ENCODE measurements around the gene NDUFB7. TPM values are rescaled to one million over a fixed set of nuclear protein-coding genes. Genes with fewer than 3 reads are reported as not detected.
A peak's percentile ranks its signal among the peaks of the same experiment; 100 is the strongest.

NDUFB7 gene
- polyA plus RNA-seq, 1 of the 3 experiments (the other 2 are of a cell fraction): 465 TPM

- H2AFZ ChIP-seq (ENCODE audit: low read depth): no peak overlapping the region
- ChIA-PET CTCF (interaction anchor here (0.7 to 2.4 kb wide), 3 partner anchors 21 to 310 kb away, joined by 3 to 7 read pairs (median 3); no protein-coding TSS in a partner anchor), POLR2A (no interaction called here)
- peak; percentile 15 for DNase-seq
- H3K4me2 ChIP-seq: no peak overlapping the region
- peaks cover 5% of the 10 kb centered on the region; the same call in 1 of the 2 replicates for H3K27me3 ChIP-seq (ENCODE audit: insufficient read depth)
- H3K9me3 ChIP-seq: no peaks in the 10 kb centered on the region
- H3K36me3 ChIP-seq (replicated peaks in 1 of 2; ENCODE audit: control insufficient read depth in 1 of 2, insufficient read depth in 2 of 2, low read length in 1 of 2): no peaks in the 10 kb centered on the region
- H3K4me3 ChIP-seq (ENCODE audit: low read depth in 2 of 2, low read length in 1 of 2): no peak overlapping the region
- 17% methylated on average over 5 of the region's 6 CpGs for WGBS (ENCODE audit: low lambda C conversion rate)
- H3K79me2 ChIP-seq (ENCODE audit: insufficient read depth): no peaks in the 10 kb centered on the region
- no peak overlapping the region for H3K9ac ChIP-seq
- H3K9me2 ChIP-seq: no peaks in the 10 kb centered on the region
- no peak for TF ChIP-seq TCF12 (IDR thresholded peaks at IDR 0.05)
- no peak for TF ChIP-seq ZBTB33 (IDR thresholded peaks at IDR 0.05; ENCODE audit: borderline replicate concordance, low read depth)
- no peak for TF ChIP-seq NRF1 (IDR thresholded peaks at IDR 0.05; ENCODE audit: low read depth, low read length)
- TF ChIP-seq PBX3 (IDR thresholded peaks at IDR 0.05): no peak
- TF ChIP-seq USF1 (IDR thresholded peaks at IDR 0.05; ENCODE audit: borderline replicate concordance, low read depth): no peak
- no peak for TF ChIP-seq RXRA (IDR thresholded peaks at IDR 0.05; ENCODE audit: borderline replicate concordance, low read depth)
- TF ChIP-seq EZH2phosphoT487 (IDR thresholded peaks at IDR 0.05; ENCODE audit: borderline replicate concordance, low read depth): no peak
- TF ChIP-seq RCOR1 (IDR thresholded peaks at IDR 0.05; ENCODE audit: low read length): no peak
- TF ChIP-seq FOXM1 (IDR thresholded peaks at IDR 0.05; ENCODE audit: low read depth): no peak
- no peak for TF ChIP-seq EP300 (IDR thresholded peaks at IDR 0.05; ENCODE audit: borderline replicate concordance in 1 of 2, low read depth in 1 of 2, low read length in 1 of 2)
- no peak for TF ChIP-seq RAD21 (IDR thresholded peaks at IDR 0.05; ENCODE audit: low read length)
- no peak for TF ChIP-seq REST (IDR thresholded peaks at IDR 0.05; ENCODE audit: low read depth, low read length)
- H4K20me1 ChIP-seq (ENCODE audit: insufficient read depth): no peaks in the 10 kb centered on the region
- H3K27ac ChIP-seq (ENCODE audit: low read depth in 2 of 2, low read length in 1 of 2): no peak overlapping the region
- H3F3A ChIP-seq (replicated peaks; ENCODE audit: insufficient read depth): no peaks in the 10 kb centered on the region
- H3K4me1 ChIP-seq (ENCODE audit: control insufficient read depth in 1 of 2, insufficient read depth in 2 of 2, low read depth in 1 of 2, low read length in 1 of 2): no peaks in the 10 kb centered on the region
Observed at GRCh38 chr19:14577885-14578427, 6.1 kb upstream of the NDUFB7 start.
